Peyer's patch (tissue), 4 donors: ENCODE measurements around the gene PRKAR1B.

Source experiments
- POLR2A ChIP-seq, 2 donors: fragments of 450-650 bp; IDR thresholded peaks; one replicate each; pipeline ENCODE4 v1.5.1; 2017; ENCODE audit warnings: antibody characterized with exemption in 2 of 2, mild to moderate bottlenecking in 2 of 2, moderate library complexity in 2 of 2
- TF ChIP-seq, protein P1 (sequence below), 6 experiments: fragments of 450-650 bp in 4 of 6; fragments of 200-600 bp in 2 of 6; sonication (generic) in 1 of 6; IDR thresholded peaks; one replicate each; pipeline ENCODE4 v1.5.1; 2017 to 2019; ENCODE audit warnings: antibody characterized with exemption in 6 of 6, mild to moderate bottlenecking in 3 of 6, moderate library complexity in 1 of 6

DNA sequence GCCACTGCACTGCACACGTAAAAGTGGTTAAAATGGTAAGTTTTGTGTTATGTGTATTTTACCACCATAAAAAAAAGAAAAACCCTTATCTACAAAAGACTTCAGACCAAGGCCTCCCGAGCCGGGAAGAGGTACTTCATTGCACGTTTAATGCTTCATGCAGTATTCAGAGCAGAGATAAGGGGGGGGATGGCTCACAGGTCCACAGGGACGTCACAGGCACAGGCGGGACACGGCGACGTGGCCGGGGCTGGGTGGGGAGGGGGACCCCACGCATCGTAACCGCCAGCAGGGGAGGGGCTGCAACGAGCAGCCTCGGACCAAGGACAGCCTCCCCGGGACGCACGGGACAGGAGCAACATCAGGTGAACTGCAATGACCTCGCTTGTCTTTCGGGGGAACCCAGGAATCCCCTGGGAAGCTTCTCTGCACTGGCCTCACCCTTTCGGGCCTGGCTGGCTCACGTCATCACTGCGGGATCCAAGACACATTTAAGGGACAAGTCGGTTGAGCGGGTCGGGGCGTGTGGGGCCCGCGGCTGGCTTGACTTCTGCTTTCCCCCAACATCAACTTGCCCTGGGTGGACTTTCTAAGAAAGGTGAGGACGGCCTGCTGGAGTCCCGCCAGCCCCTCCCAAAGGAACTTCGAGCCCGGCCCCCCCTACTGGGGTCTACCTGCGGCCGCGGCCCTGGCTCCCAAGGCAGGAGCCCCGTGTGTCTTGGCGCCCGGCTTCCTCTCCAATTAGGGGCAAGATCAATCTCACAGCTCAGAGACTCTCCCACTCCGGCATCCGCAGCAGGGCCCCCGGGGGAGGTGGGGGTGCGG, 177.8 kb downstream of the PRKAR1B start:
- TF ChIP-seq, protein P1, sequence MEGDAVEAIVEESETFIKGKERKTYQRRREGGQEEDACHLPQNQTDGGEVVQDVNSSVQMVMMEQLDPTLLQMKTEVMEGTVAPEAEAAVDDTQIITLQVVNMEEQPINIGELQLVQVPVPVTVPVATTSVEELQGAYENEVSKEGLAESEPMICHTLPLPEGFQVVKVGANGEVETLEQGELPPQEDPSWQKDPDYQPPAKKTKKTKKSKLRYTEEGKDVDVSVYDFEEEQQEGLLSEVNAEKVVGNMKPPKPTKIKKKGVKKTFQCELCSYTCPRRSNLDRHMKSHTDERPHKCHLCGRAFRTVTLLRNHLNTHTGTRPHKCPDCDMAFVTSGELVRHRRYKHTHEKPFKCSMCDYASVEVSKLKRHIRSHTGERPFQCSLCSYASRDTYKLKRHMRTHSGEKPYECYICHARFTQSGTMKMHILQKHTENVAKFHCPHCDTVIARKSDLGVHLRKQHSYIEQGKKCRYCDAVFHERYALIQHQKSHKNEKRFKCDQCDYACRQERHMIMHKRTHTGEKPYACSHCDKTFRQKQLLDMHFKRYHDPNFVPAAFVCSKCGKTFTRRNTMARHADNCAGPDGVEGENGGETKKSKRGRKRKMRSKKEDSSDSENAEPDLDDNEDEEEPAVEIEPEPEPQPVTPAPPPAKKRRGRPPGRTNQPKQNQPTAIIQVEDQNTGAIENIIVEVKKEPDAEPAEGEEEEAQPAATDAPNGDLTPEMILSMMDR (IDR thresholded peaks at IDR 0.05): no peak
- no peak for TF ChIP-seq POLR2A (IDR thresholded peaks at IDR 0.05)
